OCI-LY3 (cell line): Measurements from ENCODE around the gene NOTUM.
"Not testable (repeated sequence)": the region's sequence is repeated elsewhere in the genome, so short reads cannot be mapped to it uniquely, and the experiment has no call there.

Source experiments
- H2AFZ ChIP-seq: fragments of 200-600, 300-600 bp; shearing (Covaris generic); 2 replicates; pipeline ENCODE4 v1.6.0; 2014; ENCODE audit warnings: antibody characterized with exemption, low read depth, low read length
- H3K27ac ChIP-seq: fragments of 200-600, 300-600 bp; sonication (generic); 2 replicates; pipeline ENCODE4 v1.5.1; 2014; ENCODE audit warnings: mild to moderate bottlenecking, low read length, moderate library complexity, mixed read lengths
- H3K27me3 ChIP-seq: fragments of 200-600, 300-600 bp; sonication (generic); 2 replicates; pipeline ENCODE4 v1.6.1; 2014; ENCODE audit warnings: low read depth, low read length, mixed read lengths
- H3K36me3 ChIP-seq: fragments of 200-600, 300-600 bp; sonication (generic); replicated peaks from 2 replicates; pipeline ENCODE3; 2014; ENCODE audit warnings: low read depth, low read length, mixed read lengths
- H3K4me1 ChIP-seq: fragments of 300-600, 200-600 bp; sonication (generic); 2 replicates; pipeline ENCODE4 v1.6.1; 2014; ENCODE audit warnings: low read length, mixed read lengths
- H3K4me2 ChIP-seq: fragments of 200-600, 300-600 bp; sonication (generic); 2 replicates; pipeline ENCODE4 v1.6.1; 2014; ENCODE audit warnings: low read length, mixed read lengths
- H3K4me3 ChIP-seq: fragments of 300-600, 200-600 bp; sonication (generic); 2 replicates; pipeline ENCODE4 v1.5.1; 2014; ENCODE audit warnings: antibody characterized with exemption, mild to moderate bottlenecking, low read length, moderate library complexity
- H3K79me2 ChIP-seq: fragments of 300-600, 200-600 bp; shearing (Covaris generic); 2 replicates; pipeline ENCODE4 v1.6.1; 2014; ENCODE audit warnings: mild to moderate bottlenecking, low read length, mixed read lengths
- H3K9ac ChIP-seq: fragments of 300-600, 200-600 bp; shearing (Covaris generic); 2 replicates; pipeline ENCODE4 v1.6.0; 2014; ENCODE audit warnings: mild to moderate bottlenecking, low read length, moderate library complexity
- H3K9me3 ChIP-seq: fragments of 200-600, 300-600 bp; shearing (Covaris generic); 2 replicates; pipeline ENCODE4 v1.6.1; 2014; ENCODE audit warnings: low read length, mixed read lengths; ENCODE audit not compliant: insufficient read depth
- H4K20me1 ChIP-seq: fragments of 200-600, 300-600 bp; sonication (generic); 2 replicates; pipeline ENCODE4 v1.6.1; 2016; ENCODE audit warnings: low read length, mixed read lengths; ENCODE audit not compliant: insufficient read depth
- EZH2phosphoT487 ChIP-seq: fragments of 200-600 bp; shearing (Covaris generic); IDR thresholded peaks from 2 replicates; pipeline ENCODE4 v1.6.1; 2018; ENCODE audit warnings: antibody characterized with exemption, mixed run types, low read depth
- TF ChIP-seq, protein P1 (sequence below): fragments of 200-600, 300-600 bp; sonication (generic); IDR thresholded peaks from 2 replicates; pipeline ENCODE4 v1.5.1; 2014; ENCODE audit warnings: antibody characterized with exemption, low read length, low read depth

The NOTUM gene

GRCh38 chr17:81918832-81919545 is 42.0 kb downstream of the NOTUM start:
- no peak overlapping the region for H3K4me2 ChIP-seq
- H3K27ac ChIP-seq, result no peak overlapping the region
- H3K79me2 ChIP-seq, result peaks cover 60% of the 10 kb centered on the region
- H3K4me1 ChIP-seq, result peaks cover 10% of the 10 kb centered on the region
- no peaks in the 10 kb centered on the region for H3K9me3 ChIP-seq
- no peak overlapping the region for H3K9ac ChIP-seq
- peaks cover 21% of the 10 kb centered on the region for H3K36me3 ChIP-seq
- no peaks in the 10 kb centered on the region for H3K27me3 ChIP-seq
- no peak overlapping the region for H3K4me3 ChIP-seq
- no peak overlapping the region for H2AFZ ChIP-seq
- H4K20me1 ChIP-seq, result peaks cover 12% of the 10 kb centered on the region
- no peak for TF ChIP-seq EZH2phosphoT487
- TF ChIP-seq, protein P1, sequence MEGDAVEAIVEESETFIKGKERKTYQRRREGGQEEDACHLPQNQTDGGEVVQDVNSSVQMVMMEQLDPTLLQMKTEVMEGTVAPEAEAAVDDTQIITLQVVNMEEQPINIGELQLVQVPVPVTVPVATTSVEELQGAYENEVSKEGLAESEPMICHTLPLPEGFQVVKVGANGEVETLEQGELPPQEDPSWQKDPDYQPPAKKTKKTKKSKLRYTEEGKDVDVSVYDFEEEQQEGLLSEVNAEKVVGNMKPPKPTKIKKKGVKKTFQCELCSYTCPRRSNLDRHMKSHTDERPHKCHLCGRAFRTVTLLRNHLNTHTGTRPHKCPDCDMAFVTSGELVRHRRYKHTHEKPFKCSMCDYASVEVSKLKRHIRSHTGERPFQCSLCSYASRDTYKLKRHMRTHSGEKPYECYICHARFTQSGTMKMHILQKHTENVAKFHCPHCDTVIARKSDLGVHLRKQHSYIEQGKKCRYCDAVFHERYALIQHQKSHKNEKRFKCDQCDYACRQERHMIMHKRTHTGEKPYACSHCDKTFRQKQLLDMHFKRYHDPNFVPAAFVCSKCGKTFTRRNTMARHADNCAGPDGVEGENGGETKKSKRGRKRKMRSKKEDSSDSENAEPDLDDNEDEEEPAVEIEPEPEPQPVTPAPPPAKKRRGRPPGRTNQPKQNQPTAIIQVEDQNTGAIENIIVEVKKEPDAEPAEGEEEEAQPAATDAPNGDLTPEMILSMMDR, result no peak

DNA sequence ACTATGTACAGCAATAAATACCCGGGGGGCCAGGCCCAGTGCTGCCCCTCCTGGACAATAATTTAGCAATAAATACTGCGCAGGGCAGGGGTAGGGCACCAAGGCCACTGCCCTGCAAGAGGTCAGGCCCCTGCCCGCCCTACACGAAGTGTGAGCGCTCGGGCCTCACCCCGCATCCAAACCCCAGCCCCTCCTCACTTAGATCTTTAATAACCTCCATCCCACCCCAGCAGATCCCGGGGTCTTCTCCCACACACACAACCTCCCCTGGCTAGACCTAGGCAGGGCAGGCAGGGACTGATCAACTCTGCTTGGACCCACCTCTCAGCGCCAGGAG is 42.7 kb downstream of the NOTUM start:
- H2AFZ ChIP-seq, H3K27me3 ChIP-seq, H4K20me1 ChIP-seq, H3K27ac ChIP-seq, H3K9ac ChIP-seq, H3K9me3 ChIP-seq: not testable (repeated sequence)
- H3K4me1 ChIP-seq, result peaks cover 10% of the 10 kb centered on the region
- peaks cover 21% of the 10 kb centered on the region for H3K36me3 ChIP-seq
- peaks cover 53% of the 10 kb centered on the region for H3K79me2 ChIP-seq
- H3K4me2 ChIP-seq, result peak overlapping the region; percentile 71
- peak overlapping the region; percentile 82 for H3K4me3 ChIP-seq

GRCh38 chr17:81917565-81918332 is 43.2 kb downstream of the NOTUM start, which contains the start of gene SIRT7:
Gene SIRT7 (minus strand): TSS chr17:81918176. CDS start chr17:81918131, 45 bp downstream.
- H2AFZ ChIP-seq, result no peak within 1 kb of the TSS
- peak within 1 kb of the TSS; percentile 99 for H3K4me2 ChIP-seq
- H3K9me3 ChIP-seq, result no peaks in the 10 kb centered on the region
- no peak within 1 kb of the TSS for H3K27ac ChIP-seq
- peak within 1 kb of the TSS; percentile 72 for H3K9ac ChIP-seq
- TF ChIP-seq, protein P1, result no peak
- TF ChIP-seq EZH2phosphoT487, result no peak
- peaks cover 21% of the 10 kb centered on the region for H3K36me3 ChIP-seq
- H3K4me3 ChIP-seq, result peak within 1 kb of the TSS; percentile 82
- H3K4me1 ChIP-seq, result peaks cover 10% of the 10 kb centered on the region
- H4K20me1 ChIP-seq, result peaks cover 6% of the 10 kb centered on the region; the same call in 1 of the 2 replicates
- H3K79me2 ChIP-seq, result peaks cover 49% of the 10 kb centered on the region
- no peaks in the 10 kb centered on the region for H3K27me3 ChIP-seq

DNA sequence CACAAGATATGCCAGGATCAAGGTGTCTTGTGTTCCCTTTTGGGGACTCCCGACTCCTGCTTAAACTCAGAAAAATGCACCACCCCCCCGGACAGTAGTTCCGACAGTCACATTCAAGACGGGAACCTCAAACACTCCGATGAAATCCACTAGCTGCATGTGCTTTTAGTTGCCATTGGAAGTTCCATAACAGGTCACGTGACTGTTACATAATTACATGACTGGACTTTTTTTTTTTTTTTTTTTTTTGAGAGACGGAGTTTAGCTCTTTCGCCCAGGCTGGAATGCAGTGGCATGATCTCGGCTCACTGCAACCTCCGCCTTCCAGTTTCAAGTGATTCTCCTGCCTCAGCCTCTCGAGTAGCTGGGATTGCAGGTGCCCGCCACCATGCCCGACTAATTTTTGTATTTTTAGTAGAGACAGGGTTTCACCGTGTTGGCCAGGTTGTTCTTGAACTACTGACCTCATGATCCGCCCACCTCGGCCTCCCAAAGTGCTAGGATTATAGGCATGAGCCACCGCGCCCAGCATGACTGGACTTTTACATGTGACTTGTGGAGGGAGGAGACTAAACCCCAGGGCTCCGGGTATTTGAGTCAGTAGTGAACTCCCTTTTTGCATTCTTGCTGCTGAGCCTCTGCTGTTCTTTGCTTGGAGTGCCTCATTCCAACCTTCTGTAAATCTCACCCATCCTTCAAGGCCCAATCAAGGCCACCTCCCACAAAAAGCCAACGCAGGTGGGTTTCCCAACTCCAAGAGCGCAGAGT is 44.6 kb downstream of the NOTUM start:
- Histone ChIP-seq H3K79me2 (peaks cover 38% of the 10 kb centered on the region), H3K4me2 (peak overlapping the region; percentile 99), H3K9me3 (no peaks in the 10 kb centered on the region), H3K4me1 (peaks cover 10% of the 10 kb centered on the region), H3K9ac (peak overlapping the region; percentile 72; the same call in 1 of the 2 replicates), H4K20me1 (peaks cover 10% of the 10 kb centered on the region; the same call in 1 of the 2 replicates), H3K36me3 (peaks cover 25% of the 10 kb centered on the region), H3K27ac (no peak overlapping the region), H3K4me3 (peak overlapping the region; percentile 82), H2AFZ (no peak overlapping the region), H3K27me3 (no peaks in the 10 kb centered on the region)
- TF ChIP-seq, protein P1, result no peak
- TF ChIP-seq EZH2phosphoT487, result no peak
